ENCODE results near the gene RUFY2.
"Not testable (repeated sequence)": the region's sequence is repeated elsewhere in the genome, so short reads cannot be mapped to it uniquely, and the experiment has no call there.

RUFY2 gene

GRCh38 chr10:68324396-68324795 is 82.7 kb downstream of the RUFY2 start:
- not testable (repeated sequence) for DNase-seq

GRCh38 chr10:68318331-68319059 is 88.6 kb downstream of the RUFY2 start:
- DNase-seq: no peak

- no peak for DNase-seq
Observed at GRCh38 chr10:68315582-68315981, 91.5 kb downstream of the RUFY2 start.

GRCh38 chr10:68314930-68315329 is 92.1 kb downstream of the RUFY2 start:
- DNase-seq: not testable (repeated sequence)

GRCh38 chr10:68310531-68310930 is 96.5 kb downstream of the RUFY2 start:
- DNase-seq: no peak

- no peak for DNase-seq
Observed at GRCh38 chr10:68305854-68306253, 101.2 kb downstream of the RUFY2 start.

- no peak for DNase-seq
Observed at GRCh38 chr10:68303849-68304412, 103.1 kb downstream of the RUFY2 start.

- DNase-seq: no peak
Observed at GRCh38 chr10:68302871-68303270, 104.2 kb downstream of the RUFY2 start.

GRCh38 chr10:68302503-68302823 is 104.6 kb downstream of the RUFY2 start:
- no peak for DNase-seq

GRCh38 chr10:68301790-68302502 is 105.1 kb downstream of the RUFY2 start:
- peak; percentile 32 for DNase-seq

GRCh38 chr10:68301301-68301700 is 105.8 kb downstream of the RUFY2 start:
- no peak for DNase-seq

- no peak for DNase-seq
Observed at GRCh38 chr10:68296843-68297663, 110.0 kb downstream of the RUFY2 start.
